Sigmoid colon (tissue), 4 donors: ENCODE measurements around the gene CBX2.

ENCODE experiments used
- CTCF ChIP-seq, 4 experiments: fragments of 450-650 bp in 3 of 4; fragments of 200-600 bp in 1 of 4; IDR thresholded peaks; one replicate each; pipeline ENCODE4 v1.5.1; 2016 to 2019; ENCODE audit warnings: antibody characterized with exemption in 4 of 4, mild to moderate bottlenecking in 3 of 4, moderate library complexity in 2 of 4
- EP300 ChIP-seq, 4 donors: sonication (generic); formaldehyde crosslinking; IDR thresholded peaks; one replicate each; pipeline ENCODE4 v1.6.1; 2017; ENCODE audit warnings: antibody characterized with exemption in 4 of 4
- POLR2A ChIP-seq, 2 donors: fragments of 450-650 bp; IDR thresholded peaks; one replicate each; pipeline ENCODE4 v1.6.1; 2016; ENCODE audit warnings: antibody characterized with exemption in 2 of 2, mild to moderate bottlenecking in 2 of 2, moderate library complexity in 2 of 2

GRCh38 chr17:79752175-79752574 lies 25.8 kb upstream of the CBX2 start:
- no peak for TF ChIP-seq CTCF (IDR thresholded peaks at IDR 0.05)
- TF ChIP-seq EP300 (IDR thresholded peaks at IDR 0.05) = no peak
- no peak for TF ChIP-seq POLR2A (IDR thresholded peaks at IDR 0.05)
